ENCODE measurements around the gene BZW1.

DNA sequence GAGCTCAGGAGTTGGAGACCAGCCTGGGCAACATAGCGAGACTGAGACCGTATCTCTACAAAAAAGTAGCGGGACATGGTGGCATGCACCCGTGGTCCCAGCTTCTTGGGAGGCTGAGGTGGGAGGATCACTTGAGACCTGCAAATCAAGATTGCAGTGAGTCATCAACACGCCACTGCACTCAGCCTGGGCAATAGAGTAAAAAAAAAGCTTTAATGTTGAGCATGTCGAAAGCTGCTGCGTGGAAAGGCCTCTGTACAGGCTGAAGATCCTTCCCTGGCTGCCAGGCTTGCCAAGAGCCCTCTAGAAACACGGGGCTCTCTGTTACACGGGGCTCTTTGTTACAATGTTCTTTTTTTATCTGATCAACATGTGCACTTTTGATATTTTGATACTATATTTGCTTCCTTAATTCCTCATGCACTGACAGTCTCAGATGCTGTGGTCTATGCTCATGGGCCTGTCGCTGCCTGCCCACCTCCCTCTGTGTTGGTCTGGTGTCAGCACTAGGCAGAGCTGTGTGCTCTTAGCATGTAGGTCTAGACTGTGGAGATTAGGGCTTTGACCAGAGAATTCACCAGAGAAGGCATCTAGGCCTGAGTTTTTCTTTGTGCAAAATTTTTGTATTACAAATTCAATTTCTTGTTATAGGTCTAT is 34.1 kb downstream of the BZW1 start:
- TF ChIP-seq CTBP1 (IDR thresholded peaks at IDR 0.05; ENCODE audit: borderline replicate concordance) (no peak), BHLHE40 (IDR thresholded peaks at IDR 0.05; ENCODE audit: borderline replicate concordance) (no peak), SP1 (IDR thresholded peaks at IDR 0.05) (no peak), FOXM1 (IDR thresholded peaks at IDR 0.05; ENCODE audit: borderline replicate concordance) (no peak), ARNT (IDR thresholded peaks at IDR 0.05) (no peak), TARDBP (IDR thresholded peaks at IDR 0.05) (no peak), LEF1 (IDR thresholded peaks at IDR 0.05; ENCODE audit: borderline replicate concordance) (no peak), FOXA1 (IDR thresholded peaks at IDR 0.05) (no peak), ELF4 (IDR thresholded peaks at IDR 0.05) (no peak), FOXK2 (IDR thresholded peaks at IDR 0.05) (no peak), SUZ12 (IDR thresholded peaks at IDR 0.05) (no peak)
- TF ChIP-seq, protein P1, sequence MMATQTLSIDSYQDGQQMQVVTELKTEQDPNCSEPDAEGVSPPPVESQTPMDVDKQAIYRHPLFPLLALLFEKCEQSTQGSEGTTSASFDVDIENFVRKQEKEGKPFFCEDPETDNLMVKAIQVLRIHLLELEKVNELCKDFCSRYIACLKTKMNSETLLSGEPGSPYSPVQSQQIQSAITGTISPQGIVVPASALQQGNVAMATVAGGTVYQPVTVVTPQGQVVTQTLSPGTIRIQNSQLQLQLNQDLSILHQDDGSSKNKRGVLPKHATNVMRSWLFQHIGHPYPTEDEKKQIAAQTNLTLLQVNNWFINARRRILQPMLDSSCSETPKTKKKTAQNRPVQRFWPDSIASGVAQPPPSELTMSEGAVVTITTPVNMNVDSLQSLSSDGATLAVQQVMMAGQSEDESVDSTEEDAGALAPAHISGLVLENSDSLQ (IDR thresholded peaks at IDR 0.05), result no peak
